ENCODE data around the gene PRKCE. TPM values are rescaled to one million over a fixed set of nuclear protein-coding genes. Genes with fewer than 3 reads are reported as not detected.

Gene PRKCE
- total and polyA plus RNA-seq, 2 of the 8 experiments (the other 6 are each of a cell fraction or from before 2014, with no cell fraction given), result 0.54 to 2.1 TPM

GRCh38 chr2:46144133-46144800 is 492.8 kb downstream of the PRKCE start:
- no peak overlapping the region for H4K8ac ChIP-seq (ENCODE audit: extremely low read depth, insufficient read depth, low read length)
- DNase-seq (ENCODE audit: low read depth in 1 of 2, low spot score in 2 of 2) (no peak), FAIRE-seq (no peak)
- H4K20me1 ChIP-seq (replicated peaks in 1 of 2; ENCODE audit: control insufficient read depth in 1 of 2, insufficient read depth in 2 of 2, low read length in 2 of 2), result no peaks in the 10 kb centered on the region
- no peak overlapping the region for H4K91ac ChIP-seq (replicated peaks; ENCODE audit: insufficient read length, low read length)
- no peak overlapping the region for H3K27ac ChIP-seq (ENCODE audit: low read depth, low read length)
- no peak overlapping the region for H2BK5ac ChIP-seq (ENCODE audit: low read depth, low read length)
- H3K9me3 ChIP-seq (ENCODE audit: insufficient read depth in 2 of 2, low read depth in 1 of 2, low read length in 1 of 2), result no peaks in the 10 kb centered on the region
- no peak overlapping the region for H3K4me3 ChIP-seq (ENCODE audit: extremely low read depth in 1 of 4, insufficient read depth in 2 of 4, low read depth in 3 of 4, low read length in 4 of 4)
- H2BK15ac ChIP-seq (ENCODE audit: low read length), result no peak overlapping the region
- no peak overlapping the region for H3K14ac ChIP-seq (ENCODE audit: insufficient read length)
- H2BK12ac ChIP-seq (ENCODE audit: low read depth, low read length), result 0 out of 2 replicates have a peak overlapping the region, but pooled peaks have one; percentile 33
- no peak overlapping the region for H3K9ac ChIP-seq (replicated peaks in 1 of 4; ENCODE audit: extremely low read depth in 1 of 4, low read depth in 3 of 4, low read length in 3 of 4)
- 82% methylated on average over 6 of the region's 6 CpGs; no CpG with 5 or more reads in 1 of the 2 experiments for WGBS, 2 experiments (ENCODE audit: extremely low coverage in 1 of 2, insufficient coverage in 1 of 2, insufficient read length in 1 of 2, insufficient replicate concordance in 2 of 2, low coverage in 1 of 2, low lambda C conversion rate in 2 of 2, missing lambda C conversion rate in 1 of 2)
- H3K79me2 ChIP-seq (ENCODE audit: control insufficient read depth in 1 of 2, insufficient read depth in 2 of 2, low read length in 2 of 2), result no peaks in the 10 kb centered on the region
- H3K4ac ChIP-seq (replicated peaks; ENCODE audit: insufficient read length, low read depth, low read length), result no peak overlapping the region
- H3K18ac ChIP-seq (ENCODE audit: extremely low read depth, low read length), result no peak overlapping the region
- no peaks in the 10 kb centered on the region for H3K79me1 ChIP-seq (ENCODE audit: low read depth, low read length)
- H3K23me2 ChIP-seq (ENCODE audit: low read depth, low read length), result no peaks in the 10 kb centered on the region
- H3K4me1 ChIP-seq (replicated peaks in 1 of 4; ENCODE audit: control insufficient read depth in 3 of 4, insufficient read depth in 4 of 4, low read length in 3 of 4), result peaks cover 0 to 7% (median 6%) of the 10 kb centered on the region in 4 experiments; a peak in 3 of 7 replicates
- H2BK20ac ChIP-seq (ENCODE audit: low read length), result peak overlapping the region; percentile 61; the same call in 1 of the 2 replicates
- H2BK120ac ChIP-seq (replicated peaks; ENCODE audit: low read depth, low read length), result no peak overlapping the region
- ChIA-PET CTCF (ENCODE audit: partially characterized antibody) (interaction anchor here (0.7 to 1.4 kb wide), 5 partner anchors 12 to 222 kb away, joined by 3 to 4 read pairs (median 4); no protein-coding TSS in a partner anchor), POLR2A (ENCODE audit: partially characterized antibody) (interaction anchor here (0.8 kb wide), 1 partner anchor 86 kb away, joined by 3 read pairs; no protein-coding TSS in a partner anchor)
- no peak overlapping the region for H3K23ac ChIP-seq (ENCODE audit: insufficient read length)
- no peak overlapping the region for H2AFZ ChIP-seq (ENCODE audit: low read length)
- no peak overlapping the region for H2AK5ac ChIP-seq (ENCODE audit: low read depth, low read length)
- H4K5ac ChIP-seq (ENCODE audit: insufficient read length, low read depth, low read length), result no peak overlapping the region
- H3K4me2 ChIP-seq (ENCODE audit: insufficient read depth in 1 of 2, low read depth in 2 of 2, low read length in 2 of 2), result no peak overlapping the region; a peak in 1 of 4 replicates
- no peaks in the 10 kb centered on the region for H3K36me3 ChIP-seq (ENCODE audit: control insufficient read depth in 2 of 4, insufficient read depth in 4 of 4, low read length in 3 of 4)
- H3K27me3 ChIP-seq (replicated peaks in 1 of 4; ENCODE audit: control insufficient read depth in 3 of 4, extremely low read depth in 1 of 4, insufficient read depth in 3 of 4, low read length in 3 of 4), result no peaks in the 10 kb centered on the region
- no peak overlapping the region for H3K56ac ChIP-seq (replicated peaks; ENCODE audit: insufficient read length, low read depth, low read length)
- TF ChIP-seq CHD1 (IDR thresholded peaks at IDR 0.05; ENCODE audit: low read depth, low read length) (no peak), HDAC6 (IDR thresholded peaks at IDR 0.05; ENCODE audit: low read depth, low read length) (no peak)
